Activated naive CD8-positive, alpha-beta T cell treated with anti-CD3 and anti-CD28 coated beads for 36 hours (primary cell): ENCODE results near the gene TACSTD2. TPM values are rescaled to one million over a fixed set of nuclear protein-coding genes. Genes with fewer than 3 reads are reported as not detected.
"Not testable (repeated sequence)": the region's sequence is repeated elsewhere in the genome, so short reads cannot be mapped to it uniquely, and the experiment has no call there.

ENCODE experiments used
- DNase-seq: peaks from one replicate; pipeline ENCODE4 v3.0.0; 2021
- H3K27ac Mint-ChIP-seq: one replicate; pipeline ENCODE4 v1.8.0; 2022; ENCODE audit warnings: mild to moderate bottlenecking, moderate library complexity, mixed read lengths
- H3K27me3 Mint-ChIP-seq: one replicate; pipeline ENCODE4 v1.8.0; 2022; ENCODE audit warnings: mild to moderate bottlenecking, mixed read lengths
- H3K36me3 Mint-ChIP-seq: one replicate; pipeline ENCODE4 v1.8.0; 2021; ENCODE audit warnings: mild to moderate bottlenecking, mixed read lengths
- H3K4me1 Mint-ChIP-seq: one replicate; pipeline ENCODE4 v1.8.0; 2021; ENCODE audit warnings: mixed read lengths
- H3K4me3 Mint-ChIP-seq: one replicate; pipeline ENCODE4 v1.8.0; 2022; ENCODE audit warnings: mild to moderate bottlenecking, moderate library complexity, mixed read lengths
- H3K9me3 Mint-ChIP-seq: one replicate; pipeline ENCODE4 v1.8.0; 2022; ENCODE audit warnings: mixed read lengths
- total RNA-seq, 2 experiments: library from RNA; stranded (reverse); gene quantifications; one replicate each; pipeline ENCODE4 v1.2.3, GENCODE V29; 2021

TACSTD2 gene, protein sequence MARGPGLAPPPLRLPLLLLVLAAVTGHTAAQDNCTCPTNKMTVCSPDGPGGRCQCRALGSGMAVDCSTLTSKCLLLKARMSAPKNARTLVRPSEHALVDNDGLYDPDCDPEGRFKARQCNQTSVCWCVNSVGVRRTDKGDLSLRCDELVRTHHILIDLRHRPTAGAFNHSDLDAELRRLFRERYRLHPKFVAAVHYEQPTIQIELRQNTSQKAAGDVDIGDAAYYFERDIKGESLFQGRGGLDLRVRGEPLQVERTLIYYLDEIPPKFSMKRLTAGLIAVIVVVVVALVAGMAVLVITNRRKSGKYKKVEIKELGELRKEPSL
- total RNA-seq = under 1 TPM; 0.08 to 0.33 TPM

DNA sequence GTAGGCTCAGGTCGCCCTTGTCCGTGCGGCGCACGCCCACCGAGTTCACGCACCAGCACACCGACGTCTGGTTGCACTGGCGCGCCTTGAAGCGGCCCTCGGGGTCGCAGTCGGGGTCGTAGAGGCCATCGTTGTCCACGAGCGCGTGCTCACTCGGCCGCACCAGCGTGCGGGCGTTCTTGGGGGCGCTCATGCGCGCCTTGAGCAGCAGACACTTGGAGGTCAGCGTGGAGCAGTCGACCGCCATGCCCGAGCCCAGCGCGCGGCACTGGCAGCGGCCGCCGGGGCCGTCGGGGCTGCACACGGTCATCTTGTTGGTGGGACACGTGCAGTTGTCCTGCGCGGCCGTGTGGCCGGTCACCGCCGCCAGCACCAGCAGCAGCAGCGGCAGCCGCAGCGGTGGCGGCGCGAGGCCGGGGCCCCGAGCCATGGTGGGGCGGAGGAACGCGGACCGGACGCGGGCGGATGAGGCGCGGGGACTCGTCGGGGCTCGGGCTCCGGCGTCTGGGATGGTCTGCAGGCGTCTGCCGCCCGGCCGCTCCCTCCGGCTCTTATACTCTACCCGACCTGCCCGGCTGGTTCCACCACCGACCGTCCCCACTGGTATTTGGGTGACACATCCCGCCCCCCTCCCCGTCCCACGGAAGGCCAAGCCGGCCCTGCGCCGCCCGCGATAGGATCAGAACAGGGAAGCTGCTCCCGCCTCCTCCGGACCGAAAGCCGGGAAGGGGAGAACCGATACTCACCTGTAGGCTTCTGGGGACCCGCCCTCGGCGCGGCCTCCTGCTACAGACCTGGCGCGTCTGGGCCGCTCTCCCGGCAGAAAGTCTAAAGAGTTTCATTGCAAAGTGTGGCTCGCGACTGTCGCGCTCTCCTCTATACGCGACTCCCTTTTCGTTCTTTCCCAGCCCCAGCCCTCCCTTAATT lies at the start of gene TACSTD2:
Gene TACSTD2, minus strand, starts transcription at position 526 of the 927 bp plus-strand sequence. Its CDS starts 96 bp downstream, at position 430.
- Mint-ChIP-seq H3K27me3 (peaks cover 90% of the 10 kb centered on the region), H3K4me3 (peak within 1 kb of the TSS; percentile 72), H3K36me3 (no peaks in the 10 kb centered on the region), H3K9me3 (no peaks in the 10 kb centered on the region), H3K4me1 (peaks cover 30% of the 10 kb centered on the region), H3K27ac (no peak within 1 kb of the TSS)
- peak; percentile 14 for DNase-seq

DNA sequence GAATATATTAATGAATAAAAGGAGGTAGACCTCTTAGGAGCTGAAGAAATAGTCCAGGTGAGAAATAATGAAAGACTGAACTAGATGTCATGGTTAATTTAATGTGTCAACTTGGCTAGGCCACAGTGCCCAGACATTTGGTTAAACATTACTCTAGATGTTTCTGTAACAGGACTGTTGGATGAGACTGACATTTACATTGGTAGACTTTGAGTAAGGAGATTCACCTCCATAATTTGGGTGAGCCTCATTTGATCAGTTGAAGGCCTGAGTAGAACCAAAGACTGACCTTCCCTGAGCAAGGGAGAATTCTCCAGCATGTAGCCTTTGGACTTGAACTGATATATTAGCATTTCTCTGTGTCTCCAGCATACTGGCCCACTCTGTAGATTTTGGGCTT lies 49.2 kb upstream of the TACSTD2 start:
- Mint-ChIP-seq H3K9me3 (no peaks in the 10 kb centered on the region), H3K27me3 (no peaks in the 10 kb centered on the region), H3K36me3 (no peaks in the 10 kb centered on the region), H3K4me1 (no peaks in the 10 kb centered on the region), H3K27ac (no peak overlapping the region), H3K4me3 (no peak overlapping the region)
- no peak for DNase-seq

DNA sequence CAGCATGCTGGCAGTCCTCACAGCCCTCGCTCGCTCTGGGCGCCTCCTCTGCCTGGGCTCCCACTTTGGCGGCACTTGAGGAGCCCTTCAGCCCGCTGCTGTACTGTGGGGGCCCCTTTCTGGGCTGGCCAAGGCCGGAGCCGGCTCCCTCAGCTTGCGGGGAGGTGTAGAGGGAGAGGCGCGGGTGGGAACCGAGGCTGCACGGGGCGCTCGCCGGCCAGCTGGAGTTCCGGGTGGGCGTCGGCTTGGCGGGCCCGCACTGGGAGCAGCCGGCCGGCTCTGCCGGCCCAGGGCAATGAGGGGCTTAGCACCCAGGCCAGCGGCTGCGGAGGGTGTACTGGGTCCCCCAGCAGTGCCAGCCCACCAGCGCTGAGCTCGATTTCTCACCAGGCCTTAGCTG lies 46.2 kb upstream of the TACSTD2 start:
- not testable (repeated sequence) for H3K4me3 Mint-ChIP-seq, H3K27me3 Mint-ChIP-seq, H3K36me3 Mint-ChIP-seq, H3K4me1 Mint-ChIP-seq, H3K9me3 Mint-ChIP-seq, H3K27ac Mint-ChIP-seq, DNase-seq

DNA sequence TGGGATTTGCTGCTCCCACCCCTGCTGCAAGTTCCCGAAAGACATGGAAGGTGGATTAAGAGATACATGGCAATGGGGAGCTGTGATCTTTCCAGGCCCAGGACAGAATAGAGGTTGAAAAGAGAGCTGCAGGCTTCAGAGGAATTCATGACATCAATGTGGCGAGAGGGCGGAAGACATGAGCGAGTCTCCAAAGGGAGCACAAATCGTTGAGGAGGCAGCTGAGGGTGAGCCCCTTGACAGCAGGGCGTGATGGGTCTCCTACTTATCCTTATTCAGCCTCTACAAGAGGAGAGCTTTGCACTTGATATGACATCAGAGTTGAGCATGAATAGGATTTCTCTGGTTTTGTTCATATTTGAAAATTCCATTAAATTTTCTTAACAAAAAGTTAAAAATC lies 45.5 kb upstream of the TACSTD2 start:
- DNase-seq = no peak
- Mint-ChIP-seq H3K4me1 (peaks cover 2% of the 10 kb centered on the region), H3K4me3 (no peak overlapping the region), H3K27me3 (peaks cover 4% of the 10 kb centered on the region), H3K9me3 (no peaks in the 10 kb centered on the region), H3K27ac (no peak overlapping the region), H3K36me3 (no peaks in the 10 kb centered on the region)

DNA sequence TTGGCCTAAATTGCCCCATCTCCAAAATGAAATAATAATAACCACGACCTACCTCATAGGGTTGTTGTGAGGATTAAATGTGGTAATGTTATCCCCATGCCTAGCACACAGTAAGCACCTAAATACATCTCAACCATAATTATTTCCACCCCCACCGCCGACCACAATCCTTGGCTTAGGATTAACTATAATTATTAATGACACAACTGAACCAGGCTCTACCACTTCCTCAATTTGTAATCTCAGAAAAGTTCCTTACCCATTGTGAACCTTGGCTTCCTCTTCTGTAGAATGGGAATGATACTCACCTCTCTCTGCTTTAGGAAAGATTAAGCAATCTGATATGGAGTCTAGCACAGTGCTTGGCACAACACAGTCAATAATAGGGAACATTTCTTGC lies 44.3 kb upstream of the TACSTD2 start:
- no peak overlapping the region for H3K4me3 Mint-ChIP-seq
- H3K9me3 Mint-ChIP-seq = no peaks in the 10 kb centered on the region
- H3K27ac Mint-ChIP-seq = no peak overlapping the region
- H3K4me1 Mint-ChIP-seq = peaks cover 2% of the 10 kb centered on the region
- H3K36me3 Mint-ChIP-seq = no peaks in the 10 kb centered on the region
- no peak for DNase-seq
- H3K27me3 Mint-ChIP-seq = peaks cover 4% of the 10 kb centered on the region

DNA sequence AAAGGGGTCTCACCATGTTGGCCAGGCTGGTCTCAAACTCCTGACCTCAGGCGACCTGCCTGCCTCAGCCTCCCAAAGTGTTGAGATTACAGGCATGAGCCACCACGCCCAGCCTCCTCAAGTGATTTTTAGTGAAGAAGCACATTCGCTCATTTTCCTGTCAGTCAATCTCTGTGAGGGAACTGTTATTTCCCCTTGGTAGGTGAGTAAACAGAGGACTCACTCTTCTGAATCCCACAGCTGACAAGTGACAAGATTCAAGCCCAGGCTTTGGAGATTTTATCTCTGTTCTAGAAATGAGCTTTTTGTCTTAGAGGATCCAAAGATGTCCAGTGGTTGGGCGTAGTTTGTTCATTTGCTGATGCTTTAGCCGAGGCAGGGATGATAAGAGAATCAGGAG lies 43.9 kb upstream of the TACSTD2 start:
- Mint-ChIP-seq H3K27ac (no peak overlapping the region), H3K27me3 (peaks cover 7% of the 10 kb centered on the region), H3K4me3 (no peak overlapping the region), H3K4me1 (peaks cover 2% of the 10 kb centered on the region), H3K36me3 (no peaks in the 10 kb centered on the region), H3K9me3 (no peaks in the 10 kb centered on the region)
- no peak for DNase-seq

DNA sequence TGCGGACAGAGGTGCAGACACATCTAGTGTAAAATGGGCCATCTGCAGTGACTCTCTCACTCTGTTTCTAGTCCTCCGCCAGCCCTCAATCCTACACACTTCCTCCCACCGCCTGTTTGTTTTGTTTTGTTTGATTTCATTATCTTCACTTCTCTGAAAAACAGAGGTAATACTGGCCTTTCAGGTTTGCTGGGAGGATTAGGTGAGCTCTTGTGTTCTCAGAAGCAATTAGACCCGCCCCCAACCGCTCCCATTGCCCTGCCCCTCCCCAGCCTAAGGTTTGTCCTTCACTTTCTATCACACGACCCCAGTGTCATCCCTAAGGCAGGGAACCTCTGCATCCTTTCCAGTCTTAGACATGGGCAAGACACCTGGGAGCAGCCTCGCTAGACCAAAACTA lies 43.2 kb upstream of the TACSTD2 start:
- no peaks in the 10 kb centered on the region for H3K36me3 Mint-ChIP-seq
- H3K9me3 Mint-ChIP-seq = no peaks in the 10 kb centered on the region
- no peak for DNase-seq
- H3K4me1 Mint-ChIP-seq = peaks cover 2% of the 10 kb centered on the region
- H3K27ac Mint-ChIP-seq = no peak overlapping the region
- no peak overlapping the region for H3K4me3 Mint-ChIP-seq
- H3K27me3 Mint-ChIP-seq = peaks cover 7% of the 10 kb centered on the region

DNA sequence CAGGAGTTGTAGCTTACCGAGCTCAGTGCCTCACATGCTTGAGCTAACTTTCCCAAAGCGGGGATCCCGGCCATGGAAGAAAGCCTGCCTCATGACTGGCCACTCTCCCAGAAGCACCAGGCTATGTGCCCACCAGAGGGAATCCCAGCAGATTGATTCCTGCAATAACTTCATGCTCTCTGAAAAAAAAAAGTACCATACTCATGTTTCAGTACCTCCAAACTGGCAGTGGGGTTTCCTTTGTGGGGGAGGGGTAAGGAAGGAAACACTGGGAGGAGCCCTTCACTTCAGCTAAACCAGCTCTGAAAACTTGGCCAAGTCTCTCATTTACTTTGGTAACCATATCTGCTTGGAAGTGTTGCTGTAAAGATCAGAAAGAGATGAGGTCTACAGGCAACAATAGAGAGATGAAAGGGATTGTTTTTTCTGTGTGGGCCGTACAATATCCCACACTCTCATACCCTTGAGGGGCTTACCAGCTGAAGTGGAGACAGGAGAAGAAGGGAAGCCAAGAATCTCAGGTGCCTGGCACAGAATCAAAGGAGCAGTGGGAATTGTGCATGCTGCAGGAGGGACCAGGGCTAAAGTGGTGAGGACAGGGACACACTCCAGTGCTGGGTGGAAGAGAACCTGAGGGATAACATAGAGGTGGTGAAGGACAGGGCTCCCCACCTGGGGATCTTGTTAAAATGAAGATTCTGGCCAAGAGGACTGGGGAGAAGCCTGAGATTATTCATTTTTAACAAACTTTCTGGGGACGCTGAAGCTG lies 42.4 kb upstream of the TACSTD2 start:
- Mint-ChIP-seq H3K9me3 (no peaks in the 10 kb centered on the region), H3K36me3 (no peaks in the 10 kb centered on the region), H3K27me3 (peaks cover 9% of the 10 kb centered on the region), H3K4me3 (no peak overlapping the region), H3K4me1 (peaks cover 2% of the 10 kb centered on the region), H3K27ac (no peak overlapping the region)
- DNase-seq = no peak

DNA sequence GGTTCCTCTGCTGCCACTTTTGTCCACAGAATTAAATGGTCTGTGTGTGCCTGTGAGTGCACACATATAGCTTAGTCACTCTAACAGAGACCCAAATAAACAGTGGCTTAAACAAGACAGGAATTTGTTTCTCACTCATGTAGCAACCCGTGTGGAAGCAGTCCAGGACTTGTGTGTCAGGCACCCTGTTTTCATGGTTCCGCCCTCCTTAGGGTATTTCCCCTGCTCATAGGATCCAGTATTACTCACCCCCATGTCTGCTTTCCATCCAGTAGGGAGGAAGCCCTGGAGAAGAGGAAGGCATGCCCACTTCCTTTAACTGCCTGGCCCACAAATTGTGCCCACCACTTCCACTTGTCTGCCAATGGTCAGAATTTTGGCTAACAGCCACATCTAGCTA lies 41.3 kb upstream of the TACSTD2 start:
- no peak overlapping the region for H3K27ac Mint-ChIP-seq
- H3K4me3 Mint-ChIP-seq = no peak overlapping the region
- H3K4me1 Mint-ChIP-seq = peaks cover 2% of the 10 kb centered on the region
- peaks cover 12% of the 10 kb centered on the region for H3K27me3 Mint-ChIP-seq
- H3K36me3 Mint-ChIP-seq = no peaks in the 10 kb centered on the region
- no peak for DNase-seq
- H3K9me3 Mint-ChIP-seq = no peaks in the 10 kb centered on the region

DNA sequence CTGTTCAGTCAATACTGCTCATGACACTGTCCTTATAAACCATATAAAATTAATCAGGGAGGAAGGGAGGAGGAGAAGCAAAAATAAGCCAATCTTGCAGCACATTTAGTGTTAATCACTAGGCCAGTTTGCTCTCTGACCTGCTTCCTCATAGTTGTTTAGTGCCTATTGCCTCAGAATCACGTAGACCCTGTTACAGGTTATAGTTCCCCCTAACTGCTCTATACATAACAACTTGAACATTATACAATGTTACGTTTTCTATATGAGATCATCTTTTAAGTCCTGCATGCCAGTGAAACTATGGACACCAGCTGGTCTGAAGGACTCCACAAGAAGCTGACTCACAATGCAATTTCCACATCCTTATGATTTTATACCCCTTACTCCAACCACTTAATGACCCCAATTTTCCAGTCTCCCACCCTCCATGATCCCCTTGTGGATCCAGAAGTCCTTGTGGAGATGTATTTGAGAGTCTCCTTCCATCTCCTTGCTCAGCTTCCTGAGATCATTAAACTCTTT lies 34.9 kb upstream of the TACSTD2 start:
- H3K9me3 Mint-ChIP-seq = peaks cover 3% of the 10 kb centered on the region
- no peaks in the 10 kb centered on the region for H3K4me1 Mint-ChIP-seq
- H3K4me3 Mint-ChIP-seq = no peak overlapping the region
- H3K27ac Mint-ChIP-seq = no peak overlapping the region
- peaks cover 28% of the 10 kb centered on the region for H3K27me3 Mint-ChIP-seq
- no peak for DNase-seq
- no peaks in the 10 kb centered on the region for H3K36me3 Mint-ChIP-seq

DNA sequence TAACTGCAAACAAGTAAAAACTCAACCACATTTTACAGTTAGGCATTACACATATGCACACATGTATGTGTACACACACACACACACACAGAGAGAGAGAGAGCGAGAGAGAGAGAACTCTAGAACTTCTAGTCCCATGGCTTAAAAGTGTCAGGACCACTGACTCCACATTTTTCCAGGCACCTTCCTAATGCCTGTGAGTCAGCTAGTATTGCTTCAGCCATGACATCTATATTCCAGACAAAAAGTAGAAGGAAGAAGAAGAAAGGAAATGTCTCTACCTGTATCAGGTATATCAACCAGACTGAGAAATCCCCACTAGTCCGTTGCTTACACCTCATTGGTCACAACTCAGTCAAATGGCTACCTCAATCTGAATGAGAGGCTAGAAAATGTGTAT lies 31.9 kb upstream of the TACSTD2 start:
- Mint-ChIP-seq H3K27ac (no peak overlapping the region), H3K4me1 (no peaks in the 10 kb centered on the region), H3K9me3 (peaks cover 18% of the 10 kb centered on the region), H3K36me3 (peaks cover 5% of the 10 kb centered on the region), H3K27me3 (peaks cover 42% of the 10 kb centered on the region), H3K4me3 (no peak overlapping the region)
- DNase-seq = no peak

DNA sequence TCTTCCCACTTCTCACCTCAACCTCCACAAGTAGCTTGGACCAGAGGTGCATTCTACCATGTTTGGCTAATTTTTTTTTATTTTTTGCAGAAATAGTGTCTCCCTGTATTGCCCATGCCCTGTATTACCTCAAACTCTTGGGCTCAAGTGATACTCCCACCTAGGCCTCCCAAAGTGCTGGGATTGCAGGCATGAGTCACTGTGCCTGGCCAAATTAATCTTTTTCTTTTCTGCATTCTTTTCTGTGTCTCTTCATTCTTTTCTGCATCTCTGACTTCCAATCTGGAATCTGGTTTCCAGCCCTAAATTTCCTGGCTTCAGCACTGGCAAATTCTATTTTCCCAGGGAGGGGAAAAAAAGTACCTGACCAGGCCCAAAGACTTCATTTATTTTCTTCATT lies 31.2 kb upstream of the TACSTD2 start:
- Mint-ChIP-seq H3K4me1 (no peaks in the 10 kb centered on the region), H3K27ac (no peak overlapping the region), H3K4me3 (no peak overlapping the region), H3K36me3 (peaks cover 5% of the 10 kb centered on the region), H3K27me3 (peaks cover 49% of the 10 kb centered on the region), H3K9me3 (peaks cover 20% of the 10 kb centered on the region)
- no peak for DNase-seq

DNA sequence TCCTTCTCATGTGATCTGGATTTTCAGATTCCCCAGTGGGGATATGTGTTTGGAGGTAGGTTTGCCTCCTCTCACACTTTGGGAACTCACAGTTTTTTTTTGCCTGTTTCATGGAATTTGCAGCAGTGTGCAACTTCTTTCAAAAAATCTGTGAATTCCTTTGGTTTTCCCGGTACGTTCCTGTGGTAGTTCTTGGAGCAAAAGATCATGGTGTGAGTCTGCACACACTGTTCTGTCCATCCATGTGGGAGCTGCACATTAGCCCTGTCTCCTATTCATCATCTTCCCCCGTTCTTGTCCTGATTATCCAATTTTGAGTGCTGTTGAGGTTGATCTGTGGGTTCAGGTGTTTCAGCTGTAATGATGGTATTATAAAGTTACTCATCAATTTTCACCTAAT lies 30.3 kb upstream of the TACSTD2 start:
- DNase-seq = no peak
- H3K9me3 Mint-ChIP-seq = peaks cover 20% of the 10 kb centered on the region
- no peak overlapping the region for H3K27ac Mint-ChIP-seq
- no peak overlapping the region for H3K4me3 Mint-ChIP-seq
- H3K27me3 Mint-ChIP-seq = peaks cover 57% of the 10 kb centered on the region
- no peaks in the 10 kb centered on the region for H3K4me1 Mint-ChIP-seq
- peaks cover 5% of the 10 kb centered on the region for H3K36me3 Mint-ChIP-seq

DNA sequence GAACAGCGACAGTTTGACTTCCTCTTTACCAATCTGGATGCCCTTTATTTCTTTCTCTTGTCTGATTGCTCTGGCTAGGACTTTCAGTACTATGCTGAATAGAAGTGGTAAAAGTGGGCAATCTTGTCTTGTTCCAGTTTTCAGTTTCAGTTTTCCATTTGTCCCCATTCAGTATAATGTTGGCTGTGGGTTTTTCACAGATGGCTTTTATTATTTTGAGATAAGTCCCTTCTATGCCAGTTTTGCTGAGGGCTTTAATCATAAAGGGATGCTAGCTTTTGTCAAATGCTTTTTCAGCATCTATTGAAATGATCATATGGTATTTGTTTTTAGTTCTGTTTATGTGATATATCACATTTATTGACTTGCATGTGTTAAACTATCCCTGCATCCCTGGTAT lies 24.9 kb upstream of the TACSTD2 start:
- not testable (repeated sequence) for H3K4me1 Mint-ChIP-seq, H3K4me3 Mint-ChIP-seq, DNase-seq, H3K36me3 Mint-ChIP-seq, H3K27ac Mint-ChIP-seq
- H3K9me3 Mint-ChIP-seq = peaks cover 22% of the 10 kb centered on the region
- H3K27me3 Mint-ChIP-seq = peaks cover 84% of the 10 kb centered on the region

DNA sequence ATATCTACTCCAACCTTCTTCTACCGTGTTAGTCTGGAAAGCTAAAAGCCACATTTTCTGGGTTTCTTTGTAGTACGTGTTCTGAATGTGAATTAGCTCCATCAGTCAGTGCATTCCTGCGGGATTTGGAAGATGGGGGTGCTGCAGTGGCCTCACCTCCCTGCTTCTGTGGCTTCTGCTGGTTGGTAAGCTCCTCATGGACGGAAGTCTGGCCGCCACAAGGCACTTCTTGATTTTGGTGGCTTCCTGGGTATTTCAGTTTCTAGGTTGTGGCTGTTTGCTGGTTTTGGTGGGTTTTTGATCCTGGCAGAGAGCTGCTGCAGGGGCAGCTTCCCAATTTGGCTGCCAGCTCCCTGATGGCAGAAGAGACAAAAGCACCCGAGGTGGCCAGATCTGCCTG lies 20.9 kb upstream of the TACSTD2 start:
- Mint-ChIP-seq H3K36me3 (no peaks in the 10 kb centered on the region), H3K9me3 (peaks cover 5% of the 10 kb centered on the region), H3K4me1 (no peaks in the 10 kb centered on the region), H3K27ac (no peak overlapping the region), H3K27me3 (peaks cover 66% of the 10 kb centered on the region), H3K4me3 (no peak overlapping the region)
- DNase-seq = no peak
